ENCODE data around the gene SUOX. TPM values are rescaled to one million over a fixed set of nuclear protein-coding genes. Genes with fewer than 3 reads are reported as not detected.

Gene SUOX
- 10 to 100 TPM; 16.5 to 38.9 (median 27.0) TPM for total RNA-seq

GRCh38 chr12:55996715-55997534, at the start of gene SUOX:
Gene SUOX (plus strand): TSS chr12:55997276. CDS start chr12:56002222, 4,946 bp downstream.
- TF ChIP-seq, protein P1, sequence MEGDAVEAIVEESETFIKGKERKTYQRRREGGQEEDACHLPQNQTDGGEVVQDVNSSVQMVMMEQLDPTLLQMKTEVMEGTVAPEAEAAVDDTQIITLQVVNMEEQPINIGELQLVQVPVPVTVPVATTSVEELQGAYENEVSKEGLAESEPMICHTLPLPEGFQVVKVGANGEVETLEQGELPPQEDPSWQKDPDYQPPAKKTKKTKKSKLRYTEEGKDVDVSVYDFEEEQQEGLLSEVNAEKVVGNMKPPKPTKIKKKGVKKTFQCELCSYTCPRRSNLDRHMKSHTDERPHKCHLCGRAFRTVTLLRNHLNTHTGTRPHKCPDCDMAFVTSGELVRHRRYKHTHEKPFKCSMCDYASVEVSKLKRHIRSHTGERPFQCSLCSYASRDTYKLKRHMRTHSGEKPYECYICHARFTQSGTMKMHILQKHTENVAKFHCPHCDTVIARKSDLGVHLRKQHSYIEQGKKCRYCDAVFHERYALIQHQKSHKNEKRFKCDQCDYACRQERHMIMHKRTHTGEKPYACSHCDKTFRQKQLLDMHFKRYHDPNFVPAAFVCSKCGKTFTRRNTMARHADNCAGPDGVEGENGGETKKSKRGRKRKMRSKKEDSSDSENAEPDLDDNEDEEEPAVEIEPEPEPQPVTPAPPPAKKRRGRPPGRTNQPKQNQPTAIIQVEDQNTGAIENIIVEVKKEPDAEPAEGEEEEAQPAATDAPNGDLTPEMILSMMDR (IDR thresholded peaks at IDR 0.05): no peak
- TF ChIP-seq POLR2A (IDR thresholded peaks at IDR 0.05): peak; percentile 67 to 73
- peaks cover 0 to 32% (median 0%) of the 10 kb centered on the region in 4 donors for H3K4me1 ChIP-seq
- peaks cover 0 to 22% (median 0%) of the 10 kb centered on the region in 3 donors for H3K36me3 ChIP-seq
- DNase-seq: peak; percentile 82 to 97 (median 95)
- H3K9me3 ChIP-seq: no peaks in the 10 kb centered on the region
- peak within 1 kb of the TSS; percentile 26 to 75 (median 58) for H3K4me3 ChIP-seq
- no peaks in the 10 kb centered on the region for H3K27me3 ChIP-seq
- peak within 1 kb of the TSS; percentile 55 to 84 (median 72) for H3K27ac ChIP-seq

- Histone ChIP-seq H3K36me3 (peaks cover 0 to 41% (median 0%) of the 10 kb centered on the region in 3 donors), H3K27ac (peak overlapping the region in 1 of 4 donors; percentile 4)
- no peak for TF ChIP-seq POLR2A (IDR thresholded peaks at IDR 0.05)
- TF ChIP-seq, protein P1 (IDR thresholded peaks at IDR 0.05): no peak
Measured at GRCh38 chr12:55955344-55955743, 41.7 kb upstream of the SUOX start.

GRCh38 chr12:55955800-55956508, 41.1 kb upstream of the SUOX start:
- Histone ChIP-seq H3K27ac (peak overlapping the region in 1 of 4 donors; percentile 4), H3K27me3 (no peaks in the 10 kb centered on the region), H3K4me3 (no peak overlapping the region), H3K4me1 (peaks cover 0 to 10% (median 0%) of the 10 kb centered on the region in 4 donors), H3K36me3 (peaks cover 0 to 36% (median 0%) of the 10 kb centered on the region in 3 donors), H3K9me3 (no peaks in the 10 kb centered on the region)
- peak; percentile 30 to 77 (median 56) for DNase-seq
- TF ChIP-seq, protein P1 (IDR thresholded peaks at IDR 0.05): peak in 4 of 6 experiments; percentile 19 to 66 (median 55)
- no peak for TF ChIP-seq POLR2A (IDR thresholded peaks at IDR 0.05)

More at GRCh38 chr12:55955344-55955743, 41.7 kb upstream of the SUOX start:
- H3K4me1 ChIP-seq: peaks cover 0 to 10% (median 0%) of the 10 kb centered on the region in 4 donors
- DNase-seq: no peak
- no peaks in the 10 kb centered on the region for H3K27me3 ChIP-seq
- no peak overlapping the region for H3K4me3 ChIP-seq
- no peaks in the 10 kb centered on the region for H3K9me3 ChIP-seq

DNA sequence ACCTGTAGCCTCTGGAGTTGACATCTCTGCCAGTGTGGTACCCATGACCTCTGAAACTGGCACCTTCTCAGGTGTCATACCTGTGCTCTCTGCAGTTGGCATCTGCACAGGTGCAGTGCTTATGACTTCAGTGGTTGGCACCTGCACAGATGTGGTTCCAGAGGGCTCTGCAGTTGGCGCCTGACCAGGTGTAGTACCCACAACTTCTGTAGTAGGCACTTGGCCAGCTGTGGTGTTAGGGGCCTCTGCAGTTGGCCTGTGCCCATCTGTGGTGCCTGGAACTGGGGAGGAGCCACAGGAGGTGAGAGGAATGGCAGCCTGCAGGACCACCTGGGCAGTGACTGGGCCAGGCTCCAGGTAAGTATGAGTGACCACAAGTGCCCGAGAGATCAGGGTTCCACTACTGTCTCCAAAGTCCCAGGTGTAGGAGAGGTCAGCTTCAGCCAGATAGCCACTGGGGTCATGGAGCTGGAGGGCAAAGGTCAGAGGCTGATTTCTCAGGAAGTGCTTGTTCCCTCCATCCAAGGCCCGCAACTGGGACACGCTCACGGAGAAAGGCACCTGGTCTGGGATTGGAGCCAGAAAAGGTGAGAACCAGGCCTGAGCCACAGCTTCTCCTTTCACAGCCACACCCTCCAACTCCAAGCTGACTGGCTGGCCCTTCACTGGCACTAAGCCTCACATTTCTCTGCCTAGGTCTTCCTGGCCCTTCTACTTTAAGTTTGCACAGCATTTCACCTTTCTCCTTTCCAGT, 39.8 kb upstream of the SUOX start:
- DNase-seq: peak in 2 of 3 donors; percentile 61 to 63
- TF ChIP-seq, protein P1 (IDR thresholded peaks at IDR 0.05): no peak
- TF ChIP-seq POLR2A (IDR thresholded peaks at IDR 0.05): no peak
- H3K4me1 ChIP-seq: peaks cover 0 to 10% (median 0%) of the 10 kb centered on the region in 4 donors
- peaks cover 0 to 22% (median 0%) of the 10 kb centered on the region in 3 donors for H3K36me3 ChIP-seq
- no peaks in the 10 kb centered on the region for H3K9me3 ChIP-seq
- no peak overlapping the region for H3K4me3 ChIP-seq
- no peaks in the 10 kb centered on the region for H3K27me3 ChIP-seq
- peak overlapping the region in 2 of 4 donors; percentile 5 to 31 for H3K27ac ChIP-seq

DNA sequence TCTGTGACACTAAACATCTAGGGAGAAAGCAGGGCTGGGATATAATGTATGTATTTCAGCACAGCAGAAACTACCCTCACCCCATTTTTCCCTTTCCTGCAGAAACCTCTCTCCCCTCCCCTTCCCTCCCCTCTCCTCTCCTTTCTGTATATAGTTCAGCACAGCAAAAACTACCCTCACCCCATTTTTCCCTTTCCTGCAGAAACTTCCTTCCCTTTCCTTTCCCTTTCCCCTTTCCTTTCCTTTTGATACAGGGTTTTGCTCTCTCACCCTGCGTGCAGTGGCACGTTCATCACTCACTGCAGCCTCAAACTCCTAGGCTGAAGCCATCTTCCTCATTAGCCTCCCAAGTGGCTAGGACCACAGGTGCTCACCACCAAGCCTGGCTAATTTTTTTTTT, 33.3 kb upstream of the SUOX start:
- Histone ChIP-seq H3K9me3 (no peaks in the 10 kb centered on the region), H3K4me3 (no peak overlapping the region), H3K4me1 (peaks cover 0 to 11% (median 2%) of the 10 kb centered on the region in 4 donors), H3K27me3 (no peaks in the 10 kb centered on the region), H3K27ac (no peak overlapping the region), H3K36me3 (no peaks in the 10 kb centered on the region)
- no peak for TF ChIP-seq POLR2A (IDR thresholded peaks at IDR 0.05)
- TF ChIP-seq, protein P1 (IDR thresholded peaks at IDR 0.05): no peak
- no peak for DNase-seq
